H9 (cell line): ENCODE measurements around the gene CHSY3. TPM values are rescaled to one million over a fixed set of nuclear protein-coding genes. Genes with fewer than 3 reads are reported as not detected.

ENCODE experiments used
- DNase-seq: peaks from one replicate; pipeline ENCODE4 v3.0.0-alpha.2; 2017
- H2AFZ ChIP-seq: one replicate; pipeline ENCODE4 v1.6.1; 2013; ENCODE audit warnings: mild to moderate bottlenecking, low read length, control low read depth, moderate library complexity
- H2AK5ac ChIP-seq: 2 replicates; pipeline ENCODE4 v1.6.1; 2013; ENCODE audit warnings: low read length, control low read depth, mixed read lengths; ENCODE audit not compliant: insufficient read length
- H2BK120ac ChIP-seq: one replicate; pipeline ENCODE4 v1.6.1; 2013; ENCODE audit warnings: low read depth, mild to moderate bottlenecking, low read length, control low read depth, inconsistent platforms; ENCODE audit not compliant: poor library complexity, severe bottlenecking
- H2BK12ac ChIP-seq: 2 replicates; pipeline ENCODE4 v1.6.1; 2013; ENCODE audit warnings: low read length, control low read depth, mixed read lengths, low read depth; ENCODE audit not compliant: insufficient read length
- H2BK15ac ChIP-seq: 2 replicates; pipeline ENCODE4 v1.6.1; 2013; ENCODE audit warnings: low read depth, low read length, control low read depth
- H2BK20ac ChIP-seq: one replicate; pipeline ENCODE4 v1.6.1; 2013; ENCODE audit warnings: low read depth, mild to moderate bottlenecking, low read length, control low read depth, inconsistent platforms; ENCODE audit not compliant: poor library complexity, severe bottlenecking
- H2BK5ac ChIP-seq: 2 replicates; pipeline ENCODE4 v1.6.1; 2013; ENCODE audit warnings: low read length, control low read depth, mixed read lengths; ENCODE audit not compliant: insufficient read length
- H3K14ac ChIP-seq: 2 replicates; pipeline ENCODE4 v1.6.1; 2013; ENCODE audit warnings: low read length, control low read depth; ENCODE audit not compliant: insufficient read depth
- H3K18ac ChIP-seq: 2 replicates; pipeline ENCODE4 v1.6.1; 2013; ENCODE audit warnings: low read depth, mild to moderate bottlenecking, mixed read lengths, low read length, control low read depth; ENCODE audit not compliant: insufficient read length
- H3K23ac ChIP-seq: 2 replicates; pipeline ENCODE4 v1.6.1; 2013; ENCODE audit warnings: low read length, control low read depth, mixed read lengths, low read depth; ENCODE audit not compliant: insufficient read length
- H3K23me2 ChIP-seq: 2 replicates; pipeline ENCODE4 v1.6.1; 2013; ENCODE audit warnings: low read depth, mild to moderate bottlenecking, mixed read lengths, low read length, control low read depth; ENCODE audit not compliant: insufficient read length, poor library complexity, severe bottlenecking
- H3K27ac ChIP-seq: 2 replicates; pipeline ENCODE4 v1.5.1; 2013; ENCODE audit warnings: low read length, control low read depth, mixed read lengths, low read depth; ENCODE audit not compliant: insufficient read length
- H3K27me3 ChIP-seq: 2 replicates; pipeline ENCODE4 v1.6.1; 2013; ENCODE audit warnings: low read length, control low read depth, inconsistent platforms; ENCODE audit not compliant: insufficient read depth
- H3K4ac ChIP-seq: 2 replicates; pipeline ENCODE4 v1.6.1; 2013; ENCODE audit warnings: low read depth, mild to moderate bottlenecking, control low read depth, inconsistent platforms, low read length, moderate library complexity
- H3K4me1 ChIP-seq: 2 replicates; pipeline ENCODE4 v1.6.1; 2013; ENCODE audit warnings: low read length, control low read depth, inconsistent platforms; ENCODE audit not compliant: insufficient read depth
- H3K4me2 ChIP-seq: 2 replicates; pipeline ENCODE4 v1.6.1; 2013; ENCODE audit warnings: low read length, control low read depth, mixed read lengths; ENCODE audit not compliant: insufficient read length, insufficient read depth
- H3K56ac ChIP-seq: 2 replicates; pipeline ENCODE4 v1.6.1; 2013; ENCODE audit warnings: low read depth, mild to moderate bottlenecking, mixed read lengths, low read length, control low read depth; ENCODE audit not compliant: insufficient read length
- H3K79me1 ChIP-seq: 2 replicates; pipeline ENCODE4 v1.6.1; 2013; ENCODE audit warnings: low read depth, mild to moderate bottlenecking, moderate library complexity, low read length, control low read depth, inconsistent platforms; ENCODE audit not compliant: insufficient read depth, poor library complexity, severe bottlenecking
- H3K79me2 ChIP-seq: 2 replicates; pipeline ENCODE4 v1.6.1; 2013; ENCODE audit warnings: low read length, control low read depth, inconsistent platforms; ENCODE audit not compliant: insufficient read depth
- H3K9ac ChIP-seq: 2 replicates; pipeline ENCODE4 v1.6.1; 2013; ENCODE audit warnings: low read length, control low read depth, mixed read lengths; ENCODE audit not compliant: insufficient read length; ENCODE audit errors: extremely low read depth
- H3K9me3 ChIP-seq: one replicate; pipeline ENCODE4 v1.6.1; 2013; ENCODE audit warnings: low read depth, low read length, inconsistent platforms; ENCODE audit not compliant: control insufficient read depth
- H3T11ph ChIP-seq: one replicate; pipeline ENCODE4 v1.6.1; 2013; ENCODE audit warnings: mild to moderate bottlenecking, low read length, control low read depth, inconsistent platforms
- H4K20me1 ChIP-seq: one replicate; pipeline ENCODE4 v1.6.1; 2013; ENCODE audit not compliant: control insufficient read depth, insufficient read length, insufficient read depth
- H4K5ac ChIP-seq: 2 replicates; pipeline ENCODE4 v1.6.1; 2013; ENCODE audit warnings: low read depth, mild to moderate bottlenecking, mixed read lengths, low read length, control low read depth; ENCODE audit not compliant: insufficient read length
- H4K8ac ChIP-seq: replicated peaks from 2 replicates; pipeline ENCODE4 v1.6.1; 2013; ENCODE audit warnings: low read length, control low read depth, mixed read lengths, low read depth; ENCODE audit not compliant: insufficient read length
- H4K91ac ChIP-seq: 2 replicates; pipeline ENCODE4 v1.6.1; 2013; ENCODE audit warnings: low read depth, mild to moderate bottlenecking, moderate library complexity, mixed read lengths, low read length, control low read depth; ENCODE audit not compliant: insufficient read length
- H3K27ac Mint-ChIP-seq, 3 experiments: 2 replicates in 2 of 3; 3 replicates in 1 of 3; pipeline ENCODE4 v1.8.0; 2020 to 2021; ENCODE audit warnings: mixed read lengths in 3 of 3, mild to moderate bottlenecking in 1 of 3, moderate library complexity in 1 of 3
- H3K27me3 Mint-ChIP-seq: 2 replicates; pipeline ENCODE4 v1.8.0; 2021; ENCODE audit warnings: low read depth, mild to moderate bottlenecking, moderate library complexity, mixed read lengths
- H3K36me3 Mint-ChIP-seq, 3 experiments: 2 replicates in 2 of 3; 3 replicates in 1 of 3; pipeline ENCODE4 v1.8.0; 2020 to 2021; ENCODE audit warnings: low read depth in 3 of 3, mixed read lengths in 3 of 3; ENCODE audit not compliant: insufficient read depth in 1 of 3
- H3K4me1 Mint-ChIP-seq, 2 experiments: 2 replicates each; pipeline ENCODE4 v1.8.0; 2020; ENCODE audit warnings: mixed read lengths in 2 of 2
- H3K4me3 Mint-ChIP-seq, 2 experiments: 2 replicates in 1 of 2; 3 replicates in 1 of 2; pipeline ENCODE4 v1.8.0; 2020 to 2021; ENCODE audit warnings: mild to moderate bottlenecking in 2 of 2, mixed read lengths in 2 of 2, moderate library complexity in 1 of 2
- H3K9me3 Mint-ChIP-seq, 2 experiments: 2 replicates in 1 of 2; 3 replicates in 1 of 2; pipeline ENCODE4 v1.8.0; 2020; ENCODE audit warnings: mild to moderate bottlenecking in 2 of 2, mixed read lengths in 2 of 2, moderate library complexity in 1 of 2
- total RNA-seq: library from RNA; stranded (reverse); gene quantifications from 2 replicates; pipeline ENCODE4 v1.2.1, GENCODE V29; 2021
- TF ChIP-seq, protein P1 (sequence below): fragments of 200-600 bp; sonication (generic); conservative IDR thresholded peaks from 3 replicates; pipeline ENCODE4 v1.8.0; 2021; ENCODE audit warnings: antibody characterized with exemption, mild to moderate bottlenecking

Gene CHSY3
- total RNA-seq, 1 experiment from 2014 or later: 0.37 TPM

DNA sequence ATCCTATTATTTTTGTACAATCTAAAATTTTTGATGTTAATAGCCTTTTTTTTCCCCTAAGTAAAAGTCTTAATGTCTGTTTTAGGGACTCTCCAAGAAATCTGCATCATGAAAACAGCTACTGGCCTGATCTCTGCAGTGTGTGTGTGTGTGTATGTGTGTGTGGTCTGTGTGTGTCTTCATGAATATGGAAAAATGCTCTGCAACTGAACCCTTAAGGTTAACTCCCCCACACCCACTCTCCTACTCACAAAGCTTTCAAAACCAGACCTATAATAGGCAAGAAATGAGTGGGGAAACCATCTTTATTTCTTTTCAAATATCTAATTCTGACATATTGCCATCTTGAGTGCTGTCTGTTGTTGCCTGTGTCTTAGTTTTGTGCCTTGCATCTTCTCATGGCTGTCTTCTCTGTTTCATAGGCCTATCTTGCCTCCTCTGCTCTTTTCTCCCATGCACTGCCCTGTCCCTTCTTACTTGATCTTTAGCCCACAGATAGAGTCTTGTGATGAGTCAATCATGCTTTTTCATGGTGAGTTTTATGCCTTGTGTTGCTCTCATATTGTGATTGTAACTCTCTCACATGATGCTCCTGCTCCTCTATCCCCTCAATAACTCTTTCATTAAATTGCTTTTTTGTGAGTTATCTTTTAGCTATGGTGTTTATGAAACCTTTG is 68.3 kb downstream of the CHSY3 start:
- Histone ChIP-seq H2AFZ (no peak overlapping the region), H4K20me1 (no peaks in the 10 kb centered on the region), H2BK20ac (no peak overlapping the region), H4K5ac (no peak overlapping the region), H3K23me2 (no peaks in the 10 kb centered on the region), H3K4ac (no peak overlapping the region), H3K27me3 (no peaks in the 10 kb centered on the region), H2BK15ac (no peak overlapping the region), H3T11ph (no peak overlapping the region), H3K56ac (no peak overlapping the region), H4K8ac (no peak overlapping the region), H2BK5ac (no peak overlapping the region), H3K4me1 (no peaks in the 10 kb centered on the region), H3K4me2 (no peak overlapping the region), H3K9ac (no peak overlapping the region), H2BK12ac (no peak overlapping the region), H4K91ac (no peak overlapping the region), H3K23ac (no peak overlapping the region), H2AK5ac (no peak overlapping the region), H2BK120ac (no peak overlapping the region), H3K79me2 (no peaks in the 10 kb centered on the region), H3K27ac (no peak overlapping the region), H3K14ac (no peak overlapping the region), H3K79me1 (no peaks in the 10 kb centered on the region), H3K18ac (no peak overlapping the region), H3K9me3 (no peaks in the 10 kb centered on the region)
- Mint-ChIP-seq H3K36me3 (no peaks in the 10 kb centered on the region), H3K27ac (no peak overlapping the region), H3K27me3 (no peaks in the 10 kb centered on the region), H3K9me3 (no peaks in the 10 kb centered on the region), H3K4me3 (no peak overlapping the region), H3K4me1 (no peaks in the 10 kb centered on the region)
- TF ChIP-seq, protein P1, sequence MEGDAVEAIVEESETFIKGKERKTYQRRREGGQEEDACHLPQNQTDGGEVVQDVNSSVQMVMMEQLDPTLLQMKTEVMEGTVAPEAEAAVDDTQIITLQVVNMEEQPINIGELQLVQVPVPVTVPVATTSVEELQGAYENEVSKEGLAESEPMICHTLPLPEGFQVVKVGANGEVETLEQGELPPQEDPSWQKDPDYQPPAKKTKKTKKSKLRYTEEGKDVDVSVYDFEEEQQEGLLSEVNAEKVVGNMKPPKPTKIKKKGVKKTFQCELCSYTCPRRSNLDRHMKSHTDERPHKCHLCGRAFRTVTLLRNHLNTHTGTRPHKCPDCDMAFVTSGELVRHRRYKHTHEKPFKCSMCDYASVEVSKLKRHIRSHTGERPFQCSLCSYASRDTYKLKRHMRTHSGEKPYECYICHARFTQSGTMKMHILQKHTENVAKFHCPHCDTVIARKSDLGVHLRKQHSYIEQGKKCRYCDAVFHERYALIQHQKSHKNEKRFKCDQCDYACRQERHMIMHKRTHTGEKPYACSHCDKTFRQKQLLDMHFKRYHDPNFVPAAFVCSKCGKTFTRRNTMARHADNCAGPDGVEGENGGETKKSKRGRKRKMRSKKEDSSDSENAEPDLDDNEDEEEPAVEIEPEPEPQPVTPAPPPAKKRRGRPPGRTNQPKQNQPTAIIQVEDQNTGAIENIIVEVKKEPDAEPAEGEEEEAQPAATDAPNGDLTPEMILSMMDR: no peak
- DNase-seq: no peak
